Effector memory CD8-positive, alpha-beta T cell (primary cell): ENCODE measurements around the gene MGMT.
A peak's percentile ranks its signal among the peaks of the same experiment; 100 is the strongest.
"Not testable (repeated sequence)": the region's sequence is repeated elsewhere in the genome, so short reads cannot be mapped to it uniquely, and the experiment has no call there.

ENCODE experiments used
- ATAC-seq: fragments of 150-1000 bp; cut with Tn5 transposase; replicated peaks from 2 replicates; pipeline ENCODE4 v1.10.0; 2021; ENCODE audit warnings: mild to moderate bottlenecking, moderate library complexity
- DNase-seq, 3 experiments: peaks; one replicate each; pipeline ENCODE4 v3.0.0; 2021
- H3K27ac Mint-ChIP-seq, 2 donors: one replicate each; pipeline ENCODE4 v1.8.0; 2022; ENCODE audit warnings: mild to moderate bottlenecking in 2 of 2, mixed read lengths in 2 of 2, moderate library complexity in 2 of 2
- H3K27me3 Mint-ChIP-seq, 2 donors: one replicate each; pipeline ENCODE4 v1.8.0; 2022; ENCODE audit warnings: mixed read lengths in 2 of 2
- H3K36me3 Mint-ChIP-seq: one replicate; pipeline ENCODE4 v1.8.0; 2022; ENCODE audit warnings: mild to moderate bottlenecking, moderate library complexity, mixed read lengths; ENCODE audit not compliant: insufficient read depth
- H3K4me1 Mint-ChIP-seq, 2 donors: one replicate each; pipeline ENCODE4 v1.8.0; 2022; ENCODE audit warnings: low read depth in 2 of 2, mixed read lengths in 2 of 2
- H3K4me3 Mint-ChIP-seq, 2 donors: one replicate each; pipeline ENCODE4 v1.8.0; 2022; ENCODE audit warnings: mild to moderate bottlenecking in 2 of 2, mixed read lengths in 2 of 2, moderate library complexity in 2 of 2
- H3K9me3 Mint-ChIP-seq, 2 donors: one replicate each; pipeline ENCODE4 v1.8.0; 2022; ENCODE audit warnings: mixed read lengths in 2 of 2
- total RNA-seq, 9 experiments: gene quantifications; one replicate each; lab custom pipeline; 2026; lab: John Stamatoyannopoulos, UW

The MGMT gene
- total RNA-seq: 11.1 to 27.6 (median 16.9) reads per million in 9 experiments

- Mint-ChIP-seq H3K27me3 (peaks cover 0 to 10% of the 10 kb centered on the region in 2 donors), H3K27ac (peak within 1 kb of the TSS; percentile 71 to 72), H3K9me3 (no peaks in the 10 kb centered on the region), H3K36me3 (peaks cover 14% of the 10 kb centered on the region), H3K4me1 (peaks cover 5 to 10% of the 10 kb centered on the region in 2 donors), H3K4me3 (peak within 1 kb of the TSS; percentile 84 to 85)
- DNase-seq (peak; percentile 95 to 97 (median 96)), ATAC-seq (peak; percentile 95)
These were observed at the start of gene MGMT for GRCh38 chr10:129466703-129467358. MGMT (plus strand) TSS chr10:129467241.

DNA sequence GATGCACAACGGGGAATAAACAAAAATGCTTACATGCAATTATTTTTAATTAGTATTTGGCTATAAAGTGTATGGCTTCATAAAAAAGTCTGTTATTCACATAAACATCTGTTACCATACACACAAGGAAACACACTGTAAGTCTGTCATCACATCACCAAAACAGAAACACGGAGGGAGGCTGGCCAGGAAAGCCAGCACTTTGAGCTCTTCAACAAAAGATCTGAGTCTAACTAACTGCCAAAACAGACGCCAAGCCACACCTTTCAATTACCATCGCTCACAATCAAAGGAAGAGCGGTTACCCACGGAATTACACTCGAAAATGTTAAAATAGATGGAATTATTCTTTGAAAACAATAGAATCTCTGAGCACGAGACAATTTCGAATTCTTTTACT, 49.2 kb upstream of the MGMT start:
- DNase-seq (no peak), ATAC-seq (no peak)
- Mint-ChIP-seq H3K27ac (no peak overlapping the region), H3K4me1 (no peaks in the 10 kb centered on the region), H3K9me3 (no peaks in the 10 kb centered on the region), H3K27me3 (peaks cover 23% of the 10 kb centered on the region in 2 donors), H3K36me3 (peaks cover under 1% of the 10 kb centered on the region), H3K4me3 (no peak overlapping the region)

- Mint-ChIP-seq H3K9me3 (no peaks in the 10 kb centered on the region), H3K27me3 (peaks cover 23 to 28% of the 10 kb centered on the region in 2 donors), H3K4me3 (no peak overlapping the region), H3K27ac (no peak overlapping the region), H3K4me1 (no peaks in the 10 kb centered on the region), H3K36me3 (no peaks in the 10 kb centered on the region)
- DNase-seq (no peak), ATAC-seq (no peak)
These were observed 48.4 kb upstream of the MGMT start for GRCh38 chr10:129418496-129419225.

DNA sequence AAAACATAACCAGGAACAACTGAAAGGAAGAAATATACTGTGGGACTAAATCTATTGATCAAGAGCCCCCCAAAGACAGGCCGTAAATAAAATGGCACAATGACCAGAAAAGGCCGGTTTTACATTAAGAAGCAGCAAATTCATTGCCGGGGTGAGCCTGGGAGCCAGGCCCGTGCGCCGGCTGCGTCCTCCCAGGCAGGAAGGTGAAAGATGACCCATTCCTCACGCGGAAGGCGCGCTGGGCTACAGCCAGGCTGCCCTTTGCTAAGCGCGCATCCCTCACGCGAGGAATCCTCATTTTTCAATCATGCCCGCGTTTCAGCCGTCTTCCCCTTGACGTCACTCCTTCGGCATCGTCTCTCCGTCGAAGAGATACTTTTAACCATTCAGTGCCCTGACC, 47.6 kb upstream of the MGMT start:
- no peaks in the 10 kb centered on the region for H3K4me1 Mint-ChIP-seq
- ATAC-seq (no peak), DNase-seq (no peak)
- peaks cover 23 to 31% of the 10 kb centered on the region in 2 donors for H3K27me3 Mint-ChIP-seq
- H3K4me3 Mint-ChIP-seq: no peak overlapping the region
- no peaks in the 10 kb centered on the region for H3K9me3 Mint-ChIP-seq
- no peak overlapping the region for H3K27ac Mint-ChIP-seq
- no peaks in the 10 kb centered on the region for H3K36me3 Mint-ChIP-seq

DNA sequence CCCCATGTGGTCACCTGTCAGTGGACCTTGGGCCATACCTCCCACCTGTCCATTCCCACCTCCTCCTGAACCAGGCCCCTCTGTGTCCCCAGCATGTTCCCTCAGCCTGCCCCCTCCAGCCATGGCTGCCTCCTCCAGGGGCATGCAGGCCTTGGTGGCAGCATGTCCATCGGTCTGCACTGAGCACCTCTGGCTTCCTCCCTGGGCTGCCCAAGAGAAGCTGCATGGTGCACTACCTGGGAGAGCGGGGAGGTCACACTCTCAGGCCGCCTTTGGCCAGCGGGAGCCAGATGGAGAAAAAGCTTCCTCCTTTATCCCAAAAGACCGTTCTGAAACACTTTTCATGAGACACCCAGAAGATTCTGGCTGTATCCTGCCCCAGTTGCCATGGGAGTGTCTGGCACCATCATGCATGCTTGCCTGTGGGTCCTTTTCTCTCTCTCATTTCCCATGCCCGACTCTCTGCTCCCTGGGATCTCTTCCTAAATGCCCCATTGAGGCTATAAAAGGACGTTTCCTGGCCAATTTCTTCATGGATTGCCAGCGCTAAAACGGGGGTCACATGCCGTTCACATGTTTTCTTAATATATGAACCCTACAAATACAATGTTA, 45.5 kb upstream of the MGMT start:
- DNase-seq (no peak), ATAC-seq (no peak)
- Mint-ChIP-seq H3K27ac (no peak overlapping the region), H3K9me3 (no peaks in the 10 kb centered on the region), H3K4me1 (no peaks in the 10 kb centered on the region), H3K36me3 (no peaks in the 10 kb centered on the region), H3K4me3 (no peak overlapping the region), H3K27me3 (peaks cover 30 to 52% of the 10 kb centered on the region in 2 donors)

DNA sequence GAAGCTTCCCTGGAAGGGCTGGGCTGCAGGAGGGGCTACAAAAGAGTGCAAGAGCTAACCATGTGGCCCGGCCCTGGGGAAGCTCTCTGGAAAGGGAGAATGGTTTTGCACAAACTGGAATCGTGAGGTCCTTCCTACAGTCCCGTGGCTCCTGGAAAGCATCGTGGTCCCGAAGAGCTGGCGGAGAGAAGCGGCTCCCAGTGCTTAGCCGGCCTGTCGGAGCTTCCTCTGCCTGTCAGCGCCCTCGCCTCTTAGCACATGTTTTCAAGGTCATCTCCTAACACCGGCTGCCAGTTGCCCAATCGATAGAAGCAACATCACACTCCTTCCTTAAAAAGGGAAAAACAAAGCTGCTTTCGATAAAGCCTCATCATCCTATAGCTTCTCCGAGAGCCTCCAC, 42.1 kb upstream of the MGMT start:
- ATAC-seq (no peak), DNase-seq (no peak)
- H3K27ac Mint-ChIP-seq: no peak overlapping the region
- H3K4me3 Mint-ChIP-seq: no peak overlapping the region
- H3K9me3 Mint-ChIP-seq: no peaks in the 10 kb centered on the region
- H3K36me3 Mint-ChIP-seq: no peaks in the 10 kb centered on the region
- H3K4me1 Mint-ChIP-seq: no peaks in the 10 kb centered on the region
- peaks cover 28 to 49% of the 10 kb centered on the region in 2 donors for H3K27me3 Mint-ChIP-seq

GRCh38 chr10:129426606-129427005, 40.4 kb upstream of the MGMT start:
- DNase-seq (no peak), ATAC-seq (no peak)
- H3K36me3 Mint-ChIP-seq: peaks cover 2% of the 10 kb centered on the region
- H3K27me3 Mint-ChIP-seq: peaks cover 25 to 53% of the 10 kb centered on the region in 2 donors
- no peaks in the 10 kb centered on the region for H3K4me1 Mint-ChIP-seq
- no peaks in the 10 kb centered on the region for H3K9me3 Mint-ChIP-seq
- H3K27ac Mint-ChIP-seq: no peak overlapping the region
- H3K4me3 Mint-ChIP-seq: no peak overlapping the region

DNA sequence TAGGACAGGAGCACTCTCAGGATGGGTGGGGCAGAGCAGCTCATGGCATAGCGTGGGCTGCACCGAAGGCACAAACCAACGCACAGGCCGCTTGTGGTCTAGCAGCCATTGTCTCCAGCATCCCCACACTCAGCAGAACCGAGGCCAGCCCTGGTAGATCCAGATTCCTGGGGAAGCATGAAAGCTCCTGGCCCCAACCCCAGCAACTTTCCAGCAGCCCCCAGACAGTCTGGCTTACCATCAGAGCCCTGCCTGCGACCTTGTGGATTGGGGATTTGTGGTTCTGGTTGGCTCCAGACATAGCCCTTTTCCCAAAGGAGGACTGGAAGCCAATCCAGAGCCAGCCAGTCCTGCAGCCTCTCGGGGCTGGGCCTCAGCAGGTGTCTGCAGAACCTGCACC, 33.8 kb upstream of the MGMT start:
- no peak for DNase-seq
- Mint-ChIP-seq H3K27me3 (peaks cover 25 to 37% of the 10 kb centered on the region in 2 donors), H3K36me3 (peaks cover 2% of the 10 kb centered on the region), H3K4me1 (no peaks in the 10 kb centered on the region), H3K27ac (no peak overlapping the region), H3K4me3 (no peak overlapping the region), H3K9me3 (no peaks in the 10 kb centered on the region)
- no peak for ATAC-seq

DNA sequence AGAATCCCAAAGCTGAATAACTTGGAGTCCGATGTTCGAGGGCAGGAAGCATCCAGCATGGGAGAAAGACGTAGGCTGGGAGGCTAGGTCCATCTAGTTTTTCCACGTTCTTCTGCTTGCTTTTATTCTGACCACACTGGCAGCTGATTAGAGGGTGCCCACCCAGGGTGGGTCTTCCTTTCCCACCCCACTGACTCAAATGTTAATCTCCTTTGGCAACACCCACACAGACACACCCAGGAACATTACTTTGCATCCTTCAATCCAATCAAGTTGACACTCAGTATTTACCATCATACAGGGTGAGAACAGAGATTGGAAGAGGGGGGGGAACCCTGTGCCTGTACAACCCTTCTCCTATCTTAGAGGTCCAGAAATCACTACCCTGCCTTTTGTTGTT, 31.3 kb upstream of the MGMT start:
- H3K4me1 Mint-ChIP-seq, DNase-seq, H3K27ac Mint-ChIP-seq, H3K4me3 Mint-ChIP-seq, ATAC-seq, H3K36me3 Mint-ChIP-seq, H3K9me3 Mint-ChIP-seq: not testable (repeated sequence)
- peaks cover 41 to 46% of the 10 kb centered on the region in 2 donors for H3K27me3 Mint-ChIP-seq

- no peak overlapping the region for H3K4me3 Mint-ChIP-seq
- no peaks in the 10 kb centered on the region for H3K9me3 Mint-ChIP-seq
- no peak for DNase-seq
- no peak for ATAC-seq
- no peak overlapping the region for H3K27ac Mint-ChIP-seq
- peaks cover 46 to 60% of the 10 kb centered on the region in 2 donors for H3K27me3 Mint-ChIP-seq
- H3K36me3 Mint-ChIP-seq: no peaks in the 10 kb centered on the region
- H3K4me1 Mint-ChIP-seq: no peaks in the 10 kb centered on the region
These were observed 29.0 kb upstream of the MGMT start for GRCh38 chr10:129438024-129438423.

DNA sequence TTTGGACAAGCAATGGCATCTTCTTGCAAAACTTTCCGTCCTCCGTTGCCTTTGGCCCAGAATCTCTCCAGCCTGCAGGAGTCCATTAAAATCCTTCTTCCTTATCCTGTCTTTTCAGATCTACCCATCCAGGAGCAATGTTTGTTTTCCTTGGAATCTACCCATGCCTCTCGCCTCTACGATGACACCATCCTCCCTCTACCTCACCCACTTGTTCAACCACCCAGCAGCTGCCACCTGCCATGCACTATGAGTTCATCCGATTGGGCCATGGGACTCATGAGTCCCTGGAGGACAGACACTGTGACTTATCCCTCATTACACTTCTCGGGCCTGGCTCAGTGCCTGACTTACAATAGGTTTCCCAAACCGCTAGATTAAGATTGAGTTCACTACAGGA, 26.8 kb upstream of the MGMT start:
- H3K27me3 Mint-ChIP-seq: peaks cover 45 to 57% of the 10 kb centered on the region in 2 donors
- no peaks in the 10 kb centered on the region for H3K4me1 Mint-ChIP-seq
- DNase-seq (no peak), ATAC-seq (no peak)
- H3K4me3 Mint-ChIP-seq: no peak overlapping the region
- H3K27ac Mint-ChIP-seq: no peak overlapping the region
- H3K9me3 Mint-ChIP-seq: no peaks in the 10 kb centered on the region
- H3K36me3 Mint-ChIP-seq: no peaks in the 10 kb centered on the region

DNA sequence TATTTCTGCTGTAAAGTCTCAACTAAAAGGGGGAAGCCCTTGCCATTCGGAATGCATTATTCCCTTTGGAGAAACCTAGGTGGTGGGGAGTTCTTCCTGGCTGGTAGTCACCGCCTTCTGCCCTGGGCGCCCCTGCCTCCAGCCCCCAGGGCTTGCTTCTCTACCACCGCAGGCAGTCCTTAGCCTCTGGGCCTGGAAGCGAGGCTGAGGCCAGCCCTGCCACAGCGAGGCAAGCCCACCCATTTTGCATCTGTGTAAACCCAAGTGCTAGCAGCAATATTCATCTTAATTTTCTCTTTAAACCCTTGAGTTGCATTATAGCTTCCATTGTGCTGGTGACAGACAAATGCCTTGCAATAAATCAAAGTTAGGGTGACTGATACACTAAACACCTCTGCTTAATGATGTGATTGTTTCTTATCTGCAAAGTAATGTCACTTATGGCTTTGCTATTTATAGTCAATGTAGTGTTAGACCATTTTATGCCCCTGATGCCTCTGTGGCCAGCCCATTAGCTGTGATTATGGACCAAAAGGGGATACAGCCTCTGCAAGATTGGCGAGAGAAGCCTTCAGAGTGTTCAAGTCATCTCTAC, 26.2 kb upstream of the MGMT start:
- DNase-seq (no peak), ATAC-seq (no peak)
- Mint-ChIP-seq H3K4me3 (no peak overlapping the region), H3K4me1 (no peaks in the 10 kb centered on the region), H3K27ac (no peak overlapping the region), H3K27me3 (peaks cover 45 to 58% of the 10 kb centered on the region in 2 donors), H3K9me3 (no peaks in the 10 kb centered on the region), H3K36me3 (no peaks in the 10 kb centered on the region)

DNA sequence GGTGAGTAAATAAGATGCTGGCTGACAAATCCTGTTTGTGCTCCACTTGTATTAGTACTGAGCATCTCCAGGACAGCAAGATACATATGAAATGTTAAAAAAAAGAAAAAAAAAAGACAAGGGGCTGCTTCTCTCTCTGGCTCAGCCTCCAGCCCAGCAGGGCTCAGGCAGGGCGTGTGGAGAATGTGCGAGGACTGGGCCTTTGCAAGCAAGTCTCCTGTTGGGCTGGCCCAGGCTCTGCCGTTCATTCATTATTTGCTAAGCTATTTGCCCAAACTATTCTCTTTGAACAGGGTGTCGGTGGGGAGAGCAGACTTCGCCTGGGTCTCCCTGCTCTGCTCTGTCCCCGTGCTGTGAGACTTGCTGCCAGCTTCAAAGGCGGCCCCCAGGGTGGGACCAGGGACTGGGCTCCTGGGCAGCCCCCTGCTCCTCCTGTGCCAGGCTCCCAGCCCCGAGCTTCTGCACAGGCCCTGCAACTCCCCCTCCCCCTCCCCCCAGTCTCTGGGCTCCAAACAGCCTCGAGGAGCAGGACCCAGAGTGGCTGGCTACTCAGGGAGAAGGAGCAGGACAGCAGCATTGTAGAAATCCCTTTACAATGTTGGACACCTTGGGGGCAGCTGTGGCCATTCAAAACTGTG, 25.6 kb upstream of the MGMT start:
- Mint-ChIP-seq H3K36me3 (no peaks in the 10 kb centered on the region), H3K27ac (no peak overlapping the region), H3K4me3 (no peak overlapping the region), H3K4me1 (no peaks in the 10 kb centered on the region), H3K27me3 (peaks cover 49 to 65% of the 10 kb centered on the region in 2 donors), H3K9me3 (no peaks in the 10 kb centered on the region)
- ATAC-seq (no peak), DNase-seq (no peak)
